Sigmoid colon (tissue), 7 donors: Measurements from ENCODE around the gene CEMP1. TPM values are rescaled to one million over a fixed set of nuclear protein-coding genes. Genes with fewer than 3 reads are reported as not detected.
"Not testable (repeated sequence)": the region's sequence is repeated elsewhere in the genome, so short reads cannot be mapped to it uniquely, and the experiment has no call there.

ENCODE experiments used
- DNase-seq: peaks from one replicate; pipeline ENCODE4 v3.0.0-alpha.2; 2019
- H3K27ac ChIP-seq, 4 donors: fragments of 200-600 bp; sonication (generic); one replicate each; pipeline ENCODE4 v1.5.1; 2016 to 2019; ENCODE audit warnings: mild to moderate bottlenecking in 1 of 4
- H3K27me3 ChIP-seq, 3 donors: fragments of 200-600 bp; sonication (generic); one replicate each; pipeline ENCODE4 v1.5.1; 2019; ENCODE audit warnings: mild to moderate bottlenecking in 1 of 3
- H3K36me3 ChIP-seq, 4 donors: fragments of 200-600 bp; sonication (generic); one replicate each; pipeline ENCODE4 v1.5.1; 2016 to 2019
- H3K4me1 ChIP-seq, 4 donors: fragments of 200-600 bp; sonication (generic); one replicate each; pipeline ENCODE4 v1.5.1; 2017 to 2019
- H3K4me3 ChIP-seq, 4 donors: fragments of 200-600 bp; sonication (generic); one replicate each; pipeline ENCODE4 v1.5.1; 2017 to 2019; ENCODE audit warnings: mild to moderate bottlenecking in 2 of 4, moderate library complexity in 1 of 4
- H3K9me3 ChIP-seq, 4 donors: fragments of 200-600 bp in 3 of 4; sonication (generic) in 3 of 4; one replicate each; pipeline versions ENCODE4 v1.5.1 to v1.6.1; 2013 to 2019
- EP300 ChIP-seq, 4 donors: sonication (generic); formaldehyde crosslinking; IDR thresholded peaks; one replicate each; pipeline ENCODE4 v1.6.1; 2017; ENCODE audit warnings: antibody characterized with exemption in 4 of 4
- POLR2A ChIP-seq, 2 donors: fragments of 450-650 bp; IDR thresholded peaks; one replicate each; pipeline ENCODE4 v1.6.1; 2016; ENCODE audit warnings: antibody characterized with exemption in 2 of 2, mild to moderate bottlenecking in 2 of 2, moderate library complexity in 2 of 2
- POLR2AphosphoS5 ChIP-seq, 4 donors: sonication (generic); formaldehyde crosslinking; IDR thresholded peaks; one replicate each; pipeline ENCODE4 v1.6.1; 2017; ENCODE audit warnings: antibody characterized with exemption in 4 of 4
- WGBS, 2 donors: extraction: QIAGEN DNeasy Blood & Tissue Kit; methylation state at CpG; one replicate each; pipeline ENCODE4 v1.1.7; 2013; 5-methylcytosine and 5-hydroxymethylcytosine counted together
- intact Hi-C: fragments of 100-400 bp; cut with DNase I; formaldehyde crosslinking; loops from one replicate; pipeline ENCODE4 v1.15.1; 2023
- polyA plus RNA-seq, 3 donors: library from polyadenylated mRNA; stranded (reverse); fragments of 200-250 nt; gene quantifications; one replicate each; pipeline ENCODE4 v1.2.3, GENCODE V29; 2013
- total RNA-seq, 4 donors: library from RNA; depleted of rRNA; stranded (reverse); fragments of >200 nt; gene quantifications; one replicate each; pipeline ENCODE4 v1.1.0, GENCODE V29; 2016
- TF ChIP-seq, protein P1 (sequence below), 4 experiments: fragments of 450-650 bp in 3 of 4; fragments of 200-600 bp in 1 of 4; IDR thresholded peaks; one replicate each; pipeline ENCODE4 v1.5.1; 2016 to 2019; ENCODE audit warnings: antibody characterized with exemption in 4 of 4, mild to moderate bottlenecking in 3 of 4, moderate library complexity in 2 of 4
- donor health status: healthy with polysubstance abuse.
- donor health status: Bipolar disorder and iron deficiency.
- donor health status: healthy.

The CEMP1 gene, protein sequence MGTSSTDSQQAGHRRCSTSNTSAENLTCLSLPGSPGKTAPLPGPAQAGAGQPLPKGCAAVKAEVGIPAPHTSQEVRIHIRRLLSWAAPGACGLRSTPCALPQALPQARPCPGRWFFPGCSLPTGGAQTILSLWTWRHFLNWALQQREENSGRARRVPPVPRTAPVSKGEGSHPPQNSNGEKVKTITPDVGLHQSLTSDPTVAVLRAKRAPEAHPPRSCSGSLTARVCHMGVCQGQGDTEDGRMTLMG
- total RNA-seq = not detected
- 1 to 10 TPM in 1 of 3 donors, under 1 TPM in 1, not detected in 1; 0.90 to 1.2 TPM for polyA plus RNA-seq

DNA sequence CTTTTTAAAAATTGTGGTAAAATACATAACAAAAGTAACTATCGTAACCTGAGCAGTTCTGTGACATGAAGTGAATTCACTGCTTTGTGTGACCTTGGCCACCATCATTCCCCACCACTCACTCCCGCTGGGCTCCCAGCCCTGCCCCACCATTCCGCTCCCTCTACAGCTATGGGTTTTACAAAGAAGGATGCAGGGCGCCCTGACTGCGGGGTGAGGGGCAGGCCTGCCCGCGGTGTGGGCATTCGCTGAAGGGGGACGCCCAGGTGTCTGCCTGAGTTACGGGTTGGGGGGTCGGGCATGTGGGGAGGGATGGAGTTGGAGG, at the start of gene CEMP1:
TSS of gene CEMP1 (minus strand) at position 38 of the 325 bp plus-strand sequence. CDS start 335 bp downstream, outside the sequence.
- peak within 1 kb of the TSS; percentile 97 to 98 (median 98) for H3K27ac ChIP-seq
- WGBS, 2 donors = 13% methylated on average over 11 of the region's 11 CpGs
- peaks cover 0 to 34% (median 20%) of the 10 kb centered on the region in 4 donors for H3K36me3 ChIP-seq
- no peaks in the 10 kb centered on the region for H3K27me3 ChIP-seq
- DNase-seq = no peak
- peaks cover 0 to 27% (median 11%) of the 10 kb centered on the region in 4 donors for H3K4me1 ChIP-seq
- TF ChIP-seq POLR2A (IDR thresholded peaks at IDR 0.05) = no peak
- TF ChIP-seq, protein P1, sequence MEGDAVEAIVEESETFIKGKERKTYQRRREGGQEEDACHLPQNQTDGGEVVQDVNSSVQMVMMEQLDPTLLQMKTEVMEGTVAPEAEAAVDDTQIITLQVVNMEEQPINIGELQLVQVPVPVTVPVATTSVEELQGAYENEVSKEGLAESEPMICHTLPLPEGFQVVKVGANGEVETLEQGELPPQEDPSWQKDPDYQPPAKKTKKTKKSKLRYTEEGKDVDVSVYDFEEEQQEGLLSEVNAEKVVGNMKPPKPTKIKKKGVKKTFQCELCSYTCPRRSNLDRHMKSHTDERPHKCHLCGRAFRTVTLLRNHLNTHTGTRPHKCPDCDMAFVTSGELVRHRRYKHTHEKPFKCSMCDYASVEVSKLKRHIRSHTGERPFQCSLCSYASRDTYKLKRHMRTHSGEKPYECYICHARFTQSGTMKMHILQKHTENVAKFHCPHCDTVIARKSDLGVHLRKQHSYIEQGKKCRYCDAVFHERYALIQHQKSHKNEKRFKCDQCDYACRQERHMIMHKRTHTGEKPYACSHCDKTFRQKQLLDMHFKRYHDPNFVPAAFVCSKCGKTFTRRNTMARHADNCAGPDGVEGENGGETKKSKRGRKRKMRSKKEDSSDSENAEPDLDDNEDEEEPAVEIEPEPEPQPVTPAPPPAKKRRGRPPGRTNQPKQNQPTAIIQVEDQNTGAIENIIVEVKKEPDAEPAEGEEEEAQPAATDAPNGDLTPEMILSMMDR (IDR thresholded peaks at IDR 0.05) = no peak
- TF ChIP-seq EP300 (IDR thresholded peaks at IDR 0.05) = no peak
- TF ChIP-seq POLR2AphosphoS5 (IDR thresholded peaks at IDR 0.05) = no peak
- intact Hi-C loops = loop anchor here (5.0 kb wide), 1 partner anchor 246 kb away; the partner anchor contains the start of gene ELOB
- peak within 1 kb of the TSS; percentile 69 to 80 (median 72) for H3K4me3 ChIP-seq
- H3K9me3 ChIP-seq = no peaks in the 10 kb centered on the region

DNA sequence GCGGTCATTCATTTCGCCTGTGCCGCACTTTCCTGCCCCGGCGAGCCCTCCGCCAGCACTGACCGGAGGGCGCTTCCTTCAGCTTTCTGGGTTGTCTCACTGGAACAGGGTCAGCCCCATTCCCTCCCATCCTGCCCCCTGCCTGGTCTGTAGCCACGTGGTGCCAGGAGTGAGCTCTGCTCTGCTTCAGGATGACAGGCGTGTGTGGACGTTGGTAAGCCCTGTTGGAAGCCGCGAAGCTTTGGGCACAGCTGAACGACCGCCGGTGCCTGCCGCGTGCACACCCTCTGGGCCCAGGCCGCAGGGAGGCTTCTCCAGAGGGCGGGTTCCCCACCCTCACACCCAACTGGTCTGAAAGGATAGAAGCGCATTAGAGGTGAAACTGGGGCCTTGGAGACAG, 49.6 kb upstream of the CEMP1 start:
- H3K4me1 ChIP-seq = peaks cover 0 to 13% (median 9%) of the 10 kb centered on the region in 4 donors
- H3K9me3 ChIP-seq, intact Hi-C loops, H3K27ac ChIP-seq, DNase-seq, H3K36me3 ChIP-seq, H3K27me3 ChIP-seq, H3K4me3 ChIP-seq: not testable (repeated sequence)
- no CpG with 5 or more reads among the region's 21 CpGs for WGBS, 2 donors

DNA sequence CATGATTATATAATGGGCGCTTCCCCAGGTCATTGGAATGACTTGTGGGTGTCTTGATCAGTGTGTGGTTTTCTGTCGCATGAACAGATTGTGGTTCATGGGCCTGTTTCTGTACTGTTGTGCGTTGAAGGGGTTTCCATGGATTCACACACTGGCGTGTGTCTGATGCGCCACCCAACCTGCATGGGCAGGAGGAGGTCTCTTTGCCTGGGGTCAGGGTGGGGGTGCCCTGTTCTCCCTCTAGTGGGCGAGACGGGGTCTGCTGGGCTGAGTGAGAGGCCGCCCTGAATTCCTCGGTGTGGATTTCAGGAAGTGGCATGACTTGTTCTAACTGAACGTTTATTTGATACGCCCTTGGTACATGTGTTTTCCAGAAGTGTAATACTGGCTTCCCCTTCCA, 48.9 kb upstream of the CEMP1 start:
- H3K36me3 ChIP-seq, H3K4me3 ChIP-seq, H3K27ac ChIP-seq, H3K27me3 ChIP-seq, DNase-seq, intact Hi-C loops, H3K9me3 ChIP-seq, H3K4me1 ChIP-seq: not testable (repeated sequence)
- WGBS, 2 donors = 59 to 68% methylated on average over 6 to 7 of the region's 11 CpGs

DNA sequence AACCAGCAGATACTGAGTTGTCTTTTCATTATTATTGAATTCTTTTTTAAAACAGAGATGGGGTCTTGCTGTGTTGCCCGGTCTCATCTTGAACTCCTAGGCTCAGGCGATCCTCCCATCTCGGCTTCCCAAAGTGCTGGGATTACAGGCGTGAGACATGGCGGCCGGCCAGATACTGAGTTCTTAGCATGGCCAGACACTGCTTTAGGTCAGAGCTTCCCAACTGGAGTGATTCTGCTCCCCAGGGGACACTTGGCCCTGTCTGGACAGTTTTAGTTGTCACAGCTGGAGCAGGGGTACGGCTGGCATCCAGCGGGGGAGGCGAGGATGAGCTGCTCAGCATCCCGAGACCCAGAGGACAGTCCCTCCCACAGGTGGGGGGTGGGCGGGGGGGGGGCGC, 47.7 kb upstream of the CEMP1 start:
- H3K36me3 ChIP-seq, H3K4me1 ChIP-seq, H3K27ac ChIP-seq, intact Hi-C loops, H3K9me3 ChIP-seq, H3K27me3 ChIP-seq, H3K4me3 ChIP-seq, DNase-seq: not testable (repeated sequence)
- 82 to 90% methylated on average over 3 to 4 of the region's 12 CpGs for WGBS, 2 donors

DNA sequence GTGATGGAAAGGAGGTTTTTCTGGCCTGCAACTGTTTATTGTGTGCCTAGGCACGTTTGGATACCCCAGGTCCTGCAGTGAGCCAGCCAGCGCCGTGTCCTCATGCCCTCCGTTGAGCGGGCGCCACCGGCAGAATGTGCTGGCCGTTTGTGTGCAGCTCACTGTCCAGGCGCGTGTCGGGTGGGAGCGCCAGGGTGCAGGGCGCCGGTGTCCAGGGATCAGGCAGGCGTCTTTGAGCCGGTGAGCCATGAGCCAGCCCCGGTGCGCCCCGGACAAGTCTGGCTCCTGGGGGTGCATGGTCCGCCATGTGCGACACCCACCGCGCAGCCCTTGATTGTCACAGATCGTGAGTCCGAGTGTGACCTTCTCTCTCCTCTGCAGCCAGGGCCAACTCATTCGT, 45.8 kb upstream of the CEMP1 start:
- H3K4me3 ChIP-seq, intact Hi-C loops, H3K27ac ChIP-seq, H3K27me3 ChIP-seq, DNase-seq, H3K9me3 ChIP-seq, H3K36me3 ChIP-seq, H3K4me1 ChIP-seq: not testable (repeated sequence)
- WGBS, 2 donors = 97% methylated on average over 20 of the region's 26 CpGs

DNA sequence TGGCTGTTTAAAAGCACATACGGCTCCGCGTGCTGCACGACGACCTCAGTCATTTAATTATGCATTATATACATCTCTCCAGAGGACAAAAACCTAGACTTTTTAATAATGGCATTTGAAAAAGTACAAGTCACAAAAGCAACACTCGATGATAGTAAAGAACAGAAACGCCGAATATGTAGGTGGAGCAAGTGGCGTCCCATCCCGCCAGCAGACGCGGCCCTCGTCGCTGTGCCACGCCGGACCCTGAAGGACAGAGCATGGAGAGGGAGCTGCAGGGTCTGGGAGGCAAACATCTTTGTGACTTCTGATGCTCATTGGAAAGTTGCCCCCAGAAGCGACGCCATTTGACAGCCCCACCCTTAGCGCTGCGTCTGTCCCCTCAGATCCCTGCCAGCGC, 44.6 kb upstream of the CEMP1 start:
- DNase-seq, H3K4me3 ChIP-seq: not testable (repeated sequence)
- WGBS, 2 donors = 98 to 99% methylated on average over 11 to 13 of the region's 21 CpGs

DNA sequence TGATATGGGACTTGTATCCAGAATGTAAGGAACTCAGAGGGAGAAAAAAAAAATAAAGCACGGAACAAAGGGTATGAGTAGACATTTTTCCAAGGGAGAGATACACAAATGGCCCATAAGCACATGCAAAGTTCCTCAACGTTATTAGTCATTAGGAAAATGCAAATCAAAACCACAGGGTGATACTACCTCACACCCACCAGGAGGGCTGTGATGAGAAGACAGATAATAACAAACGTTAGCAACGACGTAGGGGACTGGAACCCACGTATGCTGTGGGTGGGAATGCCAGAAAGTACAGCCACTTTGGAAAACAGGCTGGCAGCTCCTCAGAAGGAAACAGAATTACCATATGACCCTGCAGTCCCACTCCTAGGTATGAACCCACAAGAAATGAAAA, 41.5 kb upstream of the CEMP1 start:
- H3K4me3 ChIP-seq, H3K9me3 ChIP-seq, H3K27me3 ChIP-seq, H3K27ac ChIP-seq, DNase-seq, H3K4me1 ChIP-seq, intact Hi-C loops, H3K36me3 ChIP-seq: not testable (repeated sequence)
- no CpG with 5 or more reads among the region's 6 CpGs for WGBS, 2 donors

More for the DNA sequence above, 44.6 kb upstream of the CEMP1 start:
- intact Hi-C loops, H3K9me3 ChIP-seq, H3K27ac ChIP-seq, H3K36me3 ChIP-seq, H3K4me1 ChIP-seq, H3K27me3 ChIP-seq: not testable (repeated sequence)

DNA sequence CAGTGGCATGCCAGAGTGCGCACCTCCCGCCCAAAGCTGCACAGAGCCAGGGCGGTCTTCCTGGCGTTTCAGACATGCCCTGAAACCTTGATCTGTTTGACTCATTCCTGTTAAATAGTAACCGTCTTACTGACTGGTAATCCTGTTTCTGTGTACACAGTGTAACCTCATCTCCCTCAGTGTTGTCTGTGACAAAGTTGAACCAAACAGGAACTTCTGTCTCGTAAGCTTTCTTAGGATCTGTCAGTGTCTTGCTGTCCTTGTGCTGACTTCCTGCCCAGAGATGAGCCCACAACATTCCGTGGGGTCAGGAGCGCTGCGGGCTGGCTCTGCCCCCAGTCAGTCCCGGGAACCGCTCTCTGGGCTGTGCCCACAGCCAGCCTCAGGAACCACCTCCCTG, 37.4 kb upstream of the CEMP1 start:
- H3K27me3 ChIP-seq, intact Hi-C loops, H3K4me3 ChIP-seq, DNase-seq, H3K4me1 ChIP-seq, H3K36me3 ChIP-seq, H3K27ac ChIP-seq, H3K9me3 ChIP-seq: not testable (repeated sequence)
- WGBS, 2 donors = no CpG with 5 or more reads among the region's 11 CpGs

DNA sequence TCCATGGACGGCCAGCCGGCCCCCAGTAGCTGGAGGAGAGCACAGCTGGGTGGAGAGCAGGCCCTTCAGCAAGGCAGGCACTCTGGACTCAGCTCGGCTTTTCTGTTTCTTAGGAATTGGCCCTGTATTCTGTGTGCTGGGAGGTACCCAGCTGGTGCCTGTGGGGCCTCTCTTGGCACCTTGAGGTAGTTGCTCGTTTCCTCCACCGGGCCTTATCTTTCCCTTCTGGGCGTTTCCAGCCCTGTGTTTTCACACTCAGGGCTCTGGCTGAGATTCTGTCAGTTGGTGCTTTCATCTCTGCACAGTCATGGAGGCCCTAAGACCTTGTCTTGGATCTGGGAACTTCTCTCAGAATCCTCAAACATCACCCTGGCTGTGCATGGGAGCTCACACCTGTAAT, 36.3 kb upstream of the CEMP1 start:
- H3K9me3 ChIP-seq, H3K27ac ChIP-seq, H3K4me1 ChIP-seq, H3K27me3 ChIP-seq, H3K4me3 ChIP-seq, intact Hi-C loops, H3K36me3 ChIP-seq, DNase-seq: not testable (repeated sequence)
- no CpG with 5 or more reads among the region's 6 CpGs for WGBS, 2 donors
